GM23338 (cell line): ENCODE data around the gene APAF1. TPM values are rescaled to one million over a fixed set of nuclear protein-coding genes. Genes with fewer than 3 reads are reported as not detected.

Experiments used
- ATAC-seq: fragments of 200-7000 bp; cut with Tn5 transposase; 3 replicates; pipeline ENCODE4 v1.9.1; 2020
- DNase-seq: peaks from one replicate; pipeline ENCODE4 v3.0.0-alpha.2; 2015; ENCODE audit warnings: low spot score
- H2AFZ ChIP-seq: fragments of 200-600 bp; sonication (generic); 2 replicates; pipeline ENCODE4 v1.8.0; 2016; ENCODE audit warnings: antibody characterized with exemption, mild to moderate bottlenecking, moderate library complexity
- H3F3A ChIP-seq: fragments of 200-600 bp; sonication (generic); replicated peaks from 2 replicates; pipeline ENCODE4 v1.8.0; 2017; ENCODE audit warnings: antibody characterized with exemption, mixed run types, low read depth
- H3K27ac ChIP-seq: fragments of 200-600 bp; sonication (generic); 2 replicates; pipeline ENCODE4 v1.6.1; 2016; ENCODE audit warnings: low read depth
- H3K27me3 ChIP-seq: fragments of 200-600 bp; sonication (generic); 2 replicates; pipeline ENCODE4 v1.8.0; 2016; ENCODE audit warnings: mild to moderate bottlenecking, mixed run types, moderate library complexity; ENCODE audit not compliant: insufficient read depth
- H3K36me3 ChIP-seq: fragments of 200-600 bp; sonication (generic); 2 replicates; pipeline ENCODE4 v1.8.0; 2016; ENCODE audit warnings: mild to moderate bottlenecking; ENCODE audit not compliant: insufficient read depth
- H3K4me1 ChIP-seq: fragments of 200-600 bp; sonication (generic); 2 replicates; pipeline ENCODE4 v1.8.0; 2016; ENCODE audit warnings: mild to moderate bottlenecking, moderate library complexity; ENCODE audit not compliant: insufficient read depth
- H3K4me2 ChIP-seq: fragments of 200-600 bp; sonication (generic); 2 replicates; pipeline ENCODE4 v1.7.1; 2017; ENCODE audit warnings: mixed run types
- H3K4me3 ChIP-seq: fragments of 200-600 bp; sonication (generic); 2 replicates; pipeline ENCODE4 v1.6.1; 2016; ENCODE audit warnings: mixed run types
- H3K79me2 ChIP-seq: fragments of 200-600 bp; sonication (generic); replicated peaks from 2 replicates; pipeline ENCODE4 v1.8.0; 2017; ENCODE audit warnings: mild to moderate bottlenecking; ENCODE audit not compliant: insufficient read depth
- H3K9me2 ChIP-seq: fragments of 200-600 bp; sonication (generic); 2 replicates; pipeline ENCODE4 v1.8.0; 2017; ENCODE audit not compliant: insufficient read depth
- H4K20me1 ChIP-seq: fragments of 200-600 bp; sonication (generic); replicated peaks from 2 replicates; pipeline ENCODE4 v1.8.0; 2017; ENCODE audit warnings: mild to moderate bottlenecking; ENCODE audit not compliant: insufficient read depth
- H3K27ac Mint-ChIP-seq: 2 replicates; pipeline ENCODE4 v1.8.0; 2020; ENCODE audit warnings: inconsistent platforms, mild to moderate bottlenecking, moderate library complexity, mixed read lengths
- H3K27me3 Mint-ChIP-seq: 3 replicates; pipeline ENCODE4 v1.8.0; 2022; ENCODE audit warnings: low read depth, mild to moderate bottlenecking, moderate library complexity, mixed read lengths, inconsistent platforms; ENCODE audit not compliant: insufficient read depth, poor library complexity
- H3K36me3 Mint-ChIP-seq: 3 replicates; pipeline ENCODE4 v1.8.0; 2021; ENCODE audit warnings: low read depth, mild to moderate bottlenecking, inconsistent platforms, moderate library complexity, mixed read lengths
- H3K4me1 Mint-ChIP-seq: 3 replicates; pipeline ENCODE4 v1.8.0; 2020; ENCODE audit warnings: mild to moderate bottlenecking, inconsistent platforms, mixed read lengths
- H3K4me3 Mint-ChIP-seq: 3 replicates; pipeline ENCODE4 v1.8.0; 2021; ENCODE audit warnings: moderate library complexity, mild to moderate bottlenecking, inconsistent platforms, mixed read lengths
- H3K9me3 Mint-ChIP-seq: 3 replicates; pipeline ENCODE4 v1.8.0; 2020; ENCODE audit warnings: moderate library complexity, mild to moderate bottlenecking, inconsistent platforms, mixed read lengths
- CREB1 ChIP-seq: fragments of 250-450 bp; sonication (Bioruptor Pico); IDR thresholded peaks from 2 replicates; pipeline ENCODE4 v1.5.0; 2020; ENCODE audit warnings: low read depth, mild to moderate bottlenecking, moderate library complexity
- CTCF ChIP-seq, 2 experiments: fragments of 200-600 bp in 1 of 2; sonication (generic) in 1 of 2; conservative IDR thresholded peaks; 2 replicates each; pipeline versions ENCODE4 v1.5.1 to v1.6.1; 2016 to 2017; ENCODE audit warnings: antibody characterized with exemption in 2 of 2, low read depth in 2 of 2, mild to moderate bottlenecking in 2 of 2, moderate library complexity in 1 of 2
- EZH2 ChIP-seq: fragments of 200-600 bp; sonication (generic); IDR thresholded peaks from one replicate; pipeline ENCODE4 v1.8.0; 2017; ENCODE audit warnings: antibody characterized with exemption, mild to moderate bottlenecking, low read depth; ENCODE audit not compliant: unreplicated experiment
- EZH2phosphoT487 ChIP-seq: fragments of 200-600 bp; sonication (generic); IDR thresholded peaks from one replicate; pipeline ENCODE4 v1.8.1; 2018; ENCODE audit warnings: antibody characterized with exemption; ENCODE audit not compliant: unreplicated experiment
- JUNB ChIP-seq: IDR thresholded peaks from one replicate; pipeline ENCODE4 v1.6.1; 2016; ENCODE audit warnings: antibody characterized with exemption; ENCODE audit not compliant: unreplicated experiment
- NANOG ChIP-seq: IDR thresholded peaks from 2 replicates; pipeline ENCODE4 v1.6.1; 2016; ENCODE audit warnings: antibody characterized with exemption, borderline replicate concordance
- POLR2AphosphoS5 ChIP-seq: IDR thresholded peaks from 2 replicates; pipeline ENCODE4 v1.6.1; 2016; ENCODE audit warnings: antibody characterized with exemption, low read depth
- STAT1 ChIP-seq: IDR thresholded peaks from one replicate; pipeline ENCODE4 v1.6.1; 2016; ENCODE audit warnings: antibody characterized with exemption; ENCODE audit not compliant: unreplicated experiment
- ZNF114 ChIP-seq: fragments of 250-450 bp; sonication (Bioruptor Pico); IDR thresholded peaks from 2 replicates; pipeline ENCODE4 v1.5.0; 2020; ENCODE audit warnings: mild to moderate bottlenecking, moderate library complexity
- polyA plus RNA-seq: library from polyadenylated mRNA; unstranded; fragments of >200 nt; fragmentation: Nextera tagmentation; extraction: Ambion mirVana; gene quantifications from 2 replicates; pipeline ENCODE4 v1.2.1, GENCODE V29; 2016
- total RNA-seq: library from RNA; depleted of rRNA; stranded (reverse); fragments of >200 nt; shearing (Covaris generic); gene quantifications from 2 replicates; pipeline ENCODE4 v1.2.3, GENCODE V29; 2014
- TF ChIP-seq, protein P1 (sequence below): fragments of 250-450 bp; sonication (Bioruptor Pico); IDR thresholded peaks from 2 replicates; pipeline ENCODE4 v1.5.0; 2020; ENCODE audit warnings: mild to moderate bottlenecking, moderate library complexity
- TF ChIP-seq, protein P2 (sequence below): IDR thresholded peaks from one replicate; pipeline ENCODE4 v1.6.1; 2018; ENCODE audit warnings: antibody characterized with exemption; ENCODE audit not compliant: unreplicated experiment

The APAF1 gene
- total and polyA plus RNA-seq, 2 experiments from 2014 or later = 12.0 to 31.2 TPM

DNA sequence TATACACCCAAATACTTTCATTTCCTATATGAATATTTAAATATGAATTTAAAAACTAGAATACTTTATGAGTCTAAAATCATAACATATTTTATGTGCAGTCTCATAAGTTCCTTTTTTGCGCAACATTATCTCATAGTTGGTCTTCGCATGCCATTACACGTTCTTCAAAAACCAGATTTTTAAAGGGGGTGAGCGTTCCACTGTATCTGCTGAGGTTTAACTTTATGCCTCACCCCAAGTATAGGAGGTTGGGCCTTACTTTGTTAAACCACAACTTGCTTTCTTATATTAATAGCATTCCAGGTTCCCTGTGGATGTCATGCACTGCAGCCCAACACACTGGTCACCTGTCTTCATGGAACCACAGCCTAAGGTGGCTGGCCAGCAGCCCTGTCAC is 118.6 kb downstream of the APAF1 start:
- H3K9me3 Mint-ChIP-seq = no peaks in the 10 kb centered on the region
- no peak overlapping the region for H2AFZ ChIP-seq
- DNase-seq (no peak), ATAC-seq (no peak)
- H3K27me3 Mint-ChIP-seq = no peaks in the 10 kb centered on the region
- no peak overlapping the region for H3K27ac Mint-ChIP-seq
- H3K4me1 ChIP-seq = no peaks in the 10 kb centered on the region
- no peak overlapping the region for H3K4me3 ChIP-seq
- H3K27ac ChIP-seq = no peak overlapping the region
- no peaks in the 10 kb centered on the region for H4K20me1 ChIP-seq
- H3K27me3 ChIP-seq = no peaks in the 10 kb centered on the region
- no peak overlapping the region for H3K4me3 Mint-ChIP-seq
- H3K36me3 Mint-ChIP-seq = no peaks in the 10 kb centered on the region
- H3K79me2 ChIP-seq = no peaks in the 10 kb centered on the region
- H3K4me1 Mint-ChIP-seq = no peaks in the 10 kb centered on the region
- H3K4me2 ChIP-seq = no peak overlapping the region
- H3K36me3 ChIP-seq = no peaks in the 10 kb centered on the region
- H3F3A ChIP-seq = no peaks in the 10 kb centered on the region
- TF ChIP-seq CREB1 (CRISPR knock-in tag) (no peak), EZH2 (no peak), POLR2AphosphoS5 (no peak), STAT1 (no peak), CTCF (conservative IDR thresholded peaks at IDR 0.05; ENCODE audit: low read depth in 2 of 2) (no peak), NANOG (no peak), JUNB (no peak), EZH2phosphoT487 (no peak), ZNF114 (CRISPR knock-in tag) (no peak)
- TF ChIP-seq, protein P1, sequence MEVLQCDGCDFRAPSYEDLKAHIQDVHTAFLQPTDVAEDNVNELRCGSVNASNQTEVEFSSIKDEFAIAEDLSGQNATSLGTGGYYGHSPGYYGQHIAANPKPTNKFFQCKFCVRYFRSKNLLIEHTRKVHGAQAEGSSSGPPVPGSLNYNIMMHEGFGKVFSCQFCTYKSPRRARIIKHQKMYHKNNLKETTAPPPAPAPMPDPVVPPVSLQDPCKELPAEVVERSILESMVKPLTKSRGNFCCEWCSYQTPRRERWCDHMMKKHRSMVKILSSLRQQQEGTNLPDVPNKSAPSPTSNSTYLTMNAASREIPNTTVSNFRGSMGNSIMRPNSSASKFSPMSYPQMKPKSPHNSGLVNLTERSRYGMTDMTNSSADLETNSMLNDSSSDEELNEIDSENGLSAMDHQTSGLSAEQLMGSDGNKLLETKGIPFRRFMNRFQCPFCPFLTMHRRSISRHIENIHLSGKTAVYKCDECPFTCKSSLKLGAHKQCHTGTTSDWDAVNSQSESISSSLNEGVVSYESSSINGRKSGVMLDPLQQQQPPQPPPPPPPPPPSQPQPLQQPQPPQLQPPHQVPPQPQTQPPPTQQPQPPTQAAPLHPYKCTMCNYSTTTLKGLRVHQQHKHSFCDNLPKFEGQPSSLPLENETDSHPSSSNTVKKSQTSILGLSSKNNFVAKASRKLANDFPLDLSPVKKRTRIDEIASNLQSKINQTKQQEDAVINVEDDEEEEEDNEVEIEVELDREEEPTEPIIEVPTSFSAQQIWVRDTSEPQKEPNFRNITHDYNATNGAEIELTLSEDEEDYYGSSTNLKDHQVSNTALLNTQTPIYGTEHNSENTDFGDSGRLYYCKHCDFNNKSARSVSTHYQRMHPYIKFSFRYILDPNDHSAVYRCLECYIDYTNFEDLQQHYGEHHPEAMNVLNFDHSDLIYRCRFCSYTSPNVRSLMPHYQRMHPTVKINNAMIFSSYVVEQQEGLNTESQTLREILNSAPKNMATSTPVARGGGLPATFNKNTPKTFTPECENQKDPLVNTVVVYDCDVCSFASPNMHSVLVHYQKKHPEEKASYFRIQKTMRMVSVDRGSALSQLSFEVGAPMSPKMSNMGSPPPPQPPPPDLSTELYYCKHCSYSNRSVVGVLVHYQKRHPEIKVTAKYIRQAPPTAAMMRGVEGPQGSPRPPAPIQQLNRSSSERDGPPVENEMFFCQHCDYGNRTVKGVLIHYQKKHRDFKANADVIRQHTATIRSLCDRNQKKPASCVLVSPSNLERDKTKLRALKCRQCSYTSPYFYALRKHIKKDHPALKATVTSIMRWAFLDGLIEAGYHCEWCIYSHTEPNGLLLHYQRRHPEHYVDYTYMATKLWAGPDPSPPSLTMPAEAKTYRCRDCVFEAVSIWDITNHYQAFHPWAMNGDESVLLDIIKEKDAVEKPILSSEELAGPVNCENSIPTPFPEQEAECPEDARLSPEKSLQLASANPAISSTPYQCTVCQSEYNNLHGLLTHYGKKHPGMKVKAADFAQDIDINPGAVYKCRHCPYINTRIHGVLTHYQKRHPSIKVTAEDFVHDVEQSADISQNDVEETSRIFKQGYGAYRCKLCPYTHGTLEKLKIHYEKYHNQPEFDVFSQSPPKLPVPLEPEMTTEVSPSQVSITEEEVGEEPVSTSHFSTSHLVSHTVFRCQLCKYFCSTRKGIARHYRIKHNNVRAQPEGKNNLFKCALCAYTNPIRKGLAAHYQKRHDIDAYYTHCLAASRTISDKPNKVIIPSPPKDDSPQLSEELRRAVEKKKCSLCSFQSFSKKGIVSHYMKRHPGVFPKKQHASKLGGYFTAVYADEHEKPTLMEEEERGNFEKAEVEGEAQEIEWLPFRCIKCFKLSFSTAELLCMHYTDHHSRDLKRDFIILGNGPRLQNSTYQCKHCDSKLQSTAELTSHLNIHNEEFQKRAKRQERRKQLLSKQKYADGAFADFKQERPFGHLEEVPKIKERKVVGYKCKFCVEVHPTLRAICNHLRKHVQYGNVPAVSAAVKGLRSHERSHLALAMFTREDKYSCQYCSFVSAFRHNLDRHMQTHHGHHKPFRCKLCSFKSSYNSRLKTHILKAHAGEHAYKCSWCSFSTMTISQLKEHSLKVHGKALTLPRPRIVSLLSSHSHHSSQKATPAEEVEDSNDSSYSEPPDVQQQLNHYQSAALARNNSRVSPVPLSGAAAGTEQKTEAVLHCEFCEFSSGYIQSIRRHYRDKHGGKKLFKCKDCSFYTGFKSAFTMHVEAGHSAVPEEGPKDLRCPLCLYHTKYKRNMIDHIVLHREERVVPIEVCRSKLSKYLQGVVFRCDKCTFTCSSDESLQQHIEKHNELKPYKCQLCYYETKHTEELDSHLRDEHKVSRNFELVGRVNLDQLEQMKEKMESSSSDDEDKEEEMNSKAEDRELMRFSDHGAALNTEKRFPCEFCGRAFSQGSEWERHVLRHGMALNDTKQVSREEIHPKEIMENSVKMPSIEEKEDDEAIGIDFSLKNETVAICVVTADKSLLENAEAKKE = no peak
- TF ChIP-seq, protein P2, sequence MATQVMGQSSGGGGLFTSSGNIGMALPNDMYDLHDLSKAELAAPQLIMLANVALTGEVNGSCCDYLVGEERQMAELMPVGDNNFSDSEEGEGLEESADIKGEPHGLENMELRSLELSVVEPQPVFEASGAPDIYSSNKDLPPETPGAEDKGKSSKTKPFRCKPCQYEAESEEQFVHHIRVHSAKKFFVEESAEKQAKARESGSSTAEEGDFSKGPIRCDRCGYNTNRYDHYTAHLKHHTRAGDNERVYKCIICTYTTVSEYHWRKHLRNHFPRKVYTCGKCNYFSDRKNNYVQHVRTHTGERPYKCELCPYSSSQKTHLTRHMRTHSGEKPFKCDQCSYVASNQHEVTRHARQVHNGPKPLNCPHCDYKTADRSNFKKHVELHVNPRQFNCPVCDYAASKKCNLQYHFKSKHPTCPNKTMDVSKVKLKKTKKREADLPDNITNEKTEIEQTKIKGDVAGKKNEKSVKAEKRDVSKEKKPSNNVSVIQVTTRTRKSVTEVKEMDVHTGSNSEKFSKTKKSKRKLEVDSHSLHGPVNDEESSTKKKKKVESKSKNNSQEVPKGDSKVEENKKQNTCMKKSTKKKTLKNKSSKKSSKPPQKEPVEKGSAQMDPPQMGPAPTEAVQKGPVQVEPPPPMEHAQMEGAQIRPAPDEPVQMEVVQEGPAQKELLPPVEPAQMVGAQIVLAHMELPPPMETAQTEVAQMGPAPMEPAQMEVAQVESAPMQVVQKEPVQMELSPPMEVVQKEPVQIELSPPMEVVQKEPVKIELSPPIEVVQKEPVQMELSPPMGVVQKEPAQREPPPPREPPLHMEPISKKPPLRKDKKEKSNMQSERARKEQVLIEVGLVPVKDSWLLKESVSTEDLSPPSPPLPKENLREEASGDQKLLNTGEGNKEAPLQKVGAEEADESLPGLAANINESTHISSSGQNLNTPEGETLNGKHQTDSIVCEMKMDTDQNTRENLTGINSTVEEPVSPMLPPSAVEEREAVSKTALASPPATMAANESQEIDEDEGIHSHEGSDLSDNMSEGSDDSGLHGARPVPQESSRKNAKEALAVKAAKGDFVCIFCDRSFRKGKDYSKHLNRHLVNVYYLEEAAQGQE = no peak
- H3K9me2 ChIP-seq = no peaks in the 10 kb centered on the region
